WTC11 (cell line): Measurements from ENCODE around the gene IGFBP5.

ENCODE experiments used
- CREM ChIP-seq: sonication (generic); formaldehyde crosslinking; IDR thresholded peaks from 2 replicates; pipeline ENCODE4 v1.8.1; 2022; ENCODE audit warnings: mild to moderate bottlenecking, missing genetic modification reagents, moderate library complexity
- CTCF ChIP-seq: fragments of 200-600 bp; IDR thresholded peaks from 2 replicates; pipeline ENCODE4 v1.8.0; 2022; ENCODE audit warnings: antibody characterized with exemption
- FOXP1 ChIP-seq: sonication (generic); formaldehyde crosslinking; IDR thresholded peaks from 2 replicates; pipeline ENCODE4 v1.8.0; 2022; ENCODE audit warnings: missing genetic modification reagents, mild to moderate bottlenecking, moderate library complexity, borderline replicate concordance
- GRHL2 ChIP-seq: fragments of 250-450 bp; sonication (Bioruptor Pico); IDR thresholded peaks from 2 replicates; pipeline ENCODE4 v1.8.0; 2022; ENCODE audit warnings: mild to moderate bottlenecking, moderate library complexity; ENCODE audit not compliant: insufficient replicate concordance, severe bottlenecking
- SP1 ChIP-seq: sonication (generic); formaldehyde crosslinking; conservative IDR thresholded peaks from 2 replicates; pipeline ENCODE4 v1.8.1; 2022; ENCODE audit warnings: missing genetic modification reagents
- ZBTB43 ChIP-seq: sonication (generic); formaldehyde crosslinking; IDR thresholded peaks from 2 replicates; pipeline ENCODE4 v1.8.1; 2023; ENCODE audit warnings: mild to moderate bottlenecking, missing genetic modification reagents
- ZNF263 ChIP-seq: sonication (generic); formaldehyde crosslinking; IDR thresholded peaks from 2 replicates; pipeline ENCODE4 v1.8.1; 2022; ENCODE audit warnings: low read depth, mild to moderate bottlenecking, moderate library complexity, missing genetic modification reagents
- TF ChIP-seq, protein P1 (sequence below): sonication (generic); formaldehyde crosslinking; IDR thresholded peaks from 2 replicates; pipeline ENCODE4 v1.8.1; 2023; ENCODE audit warnings: mild to moderate bottlenecking, missing genetic modification reagents, moderate library complexity

DNA sequence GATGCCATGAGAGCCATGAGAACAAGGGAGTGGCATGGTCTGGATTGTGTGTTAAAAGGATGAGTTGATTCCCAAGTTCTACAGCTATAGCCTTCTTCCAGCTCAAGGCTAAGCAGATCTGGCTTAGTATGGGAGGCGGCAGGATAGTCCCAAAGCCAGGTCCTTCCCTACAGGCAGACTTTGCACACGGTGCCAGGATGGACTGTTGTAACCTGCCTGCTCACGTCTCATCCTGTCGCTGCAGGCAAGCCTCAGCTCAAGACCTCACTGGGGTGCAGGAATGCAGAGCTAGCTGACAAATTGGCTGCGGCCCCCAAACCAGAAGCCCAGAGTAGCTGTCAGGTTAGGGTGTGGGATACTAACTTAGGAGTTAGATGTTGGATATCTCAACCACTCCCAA is 28.8 kb upstream of the IGFBP5 start:
- TF ChIP-seq, protein P1, sequence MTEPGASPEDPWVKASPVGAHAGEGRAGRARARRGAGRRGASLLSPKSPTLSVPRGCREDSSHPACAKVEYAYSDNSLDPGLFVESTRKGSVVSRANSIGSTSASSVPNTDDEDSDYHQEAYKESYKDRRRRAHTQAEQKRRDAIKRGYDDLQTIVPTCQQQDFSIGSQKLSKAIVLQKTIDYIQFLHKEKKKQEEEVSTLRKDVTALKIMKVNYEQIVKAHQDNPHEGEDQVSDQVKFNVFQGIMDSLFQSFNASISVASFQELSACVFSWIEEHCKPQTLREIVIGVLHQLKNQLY (CRISPR knock-in tag): no peak
- TF ChIP-seq GRHL2 (CRISPR knock-in tag) (no peak), CTCF (no peak), FOXP1 (CRISPR knock-in tag) (no peak), CREM (no peak), ZBTB43 (no peak), ZNF263 (CRISPR knock-in tag) (no peak), SP1 (CRISPR knock-in tag) (no peak)
